Stimulated activated CD4-positive, alpha-beta T cell treated with anti-CD3 and anti-CD28 coated beads, Interleukin-12 subunit alpha, Interleukin-12 subunit beta, amount 100 ng/mL, for 24 hours (primary cell): ENCODE measurements around the gene TNRC6C.
A peak's percentile ranks its signal among the peaks of the same experiment; 100 is the strongest.

Experiments
- DNase-seq, 2 experiments: peaks; one replicate each; pipeline ENCODE4 v3.0.0-alpha.2; 2020; ENCODE audit warnings: low read depth in 2 of 2

The TNRC6C gene

GRCh38 chr17:78013683-78014467 lies 55.4 kb downstream of the TNRC6C start:
- DNase-seq = peak in 1 of 2 experiments; percentile 29

GRCh38 chr17:78014646-78015045 lies 56.1 kb downstream of the TNRC6C start:
- no peak for DNase-seq

- no peak for DNase-seq
Measured at GRCh38 chr17:78016852-78017251, 58.3 kb downstream of the TNRC6C start.

- DNase-seq = no peak
Measured at GRCh38 chr17:78019367-78019975, 61.0 kb downstream of the TNRC6C start.

GRCh38 chr17:78019976-78020716 lies 61.6 kb downstream of the TNRC6C start:
- no peak for DNase-seq

GRCh38 chr17:78020717-78021108 lies 62.2 kb downstream of the TNRC6C start:
- DNase-seq = no peak

- no peak for DNase-seq
Measured at GRCh38 chr17:78022425-78022824, 63.9 kb downstream of the TNRC6C start.

GRCh38 chr17:78023042-78023441 lies 64.5 kb downstream of the TNRC6C start:
- no peak for DNase-seq

GRCh38 chr17:78026381-78026780 lies 67.9 kb downstream of the TNRC6C start:
- DNase-seq = no peak

GRCh38 chr17:78027121-78027520 lies 68.6 kb downstream of the TNRC6C start:
- DNase-seq = no peak

- DNase-seq = no peak
Measured at GRCh38 chr17:78029697-78030096, 71.2 kb downstream of the TNRC6C start.

GRCh38 chr17:78031435-78031834 lies 72.9 kb downstream of the TNRC6C start:
- no peak for DNase-seq

- no peak for DNase-seq
Measured at GRCh38 chr17:78032166-78032565, 73.7 kb downstream of the TNRC6C start.

- DNase-seq = no peak
Measured at GRCh38 chr17:78034429-78035091, 76.1 kb downstream of the TNRC6C start.

GRCh38 chr17:78037280-78037679 lies 78.8 kb downstream of the TNRC6C start:
- DNase-seq = no peak

GRCh38 chr17:78038748-78039288 lies 80.3 kb downstream of the TNRC6C start:
- no peak for DNase-seq

GRCh38 chr17:78039581-78039980 lies 81.1 kb downstream of the TNRC6C start:
- no peak for DNase-seq

- DNase-seq = no peak
Measured at GRCh38 chr17:78040440-78041385, 82.2 kb downstream of the TNRC6C start.

- DNase-seq = no peak
Measured at GRCh38 chr17:78041386-78042179, 83.1 kb downstream of the TNRC6C start.

- no peak for DNase-seq
Measured at GRCh38 chr17:78042542-78042941, 84.0 kb downstream of the TNRC6C start.
